Right lobe of liver (tissue), 4 donors: ENCODE data around the gene FGD2.

ENCODE experiments used
- POLR2A ChIP-seq: fragments of 450-650 bp; IDR thresholded peaks from one replicate; pipeline ENCODE4 v1.6.1; 2017; ENCODE audit warnings: antibody characterized with exemption, mild to moderate bottlenecking
- TF ChIP-seq, protein P1 (sequence below), 4 donors: fragments of 200-600 bp in 3 of 4; fragments of 450-650 bp in 1 of 4; IDR thresholded peaks; one replicate each; pipeline versions ENCODE4 v1.5.1 to v1.8.0; 2016 to 2022; ENCODE audit warnings: antibody characterized with exemption in 4 of 4, mild to moderate bottlenecking in 2 of 4
- donor health status: DM: no; HTN: no; CAD: no.
- donor health status: DM: no; HTN: no; CAD: no.
- donor health status: DM: no; HTN: yes; CAD: no.

DNA sequence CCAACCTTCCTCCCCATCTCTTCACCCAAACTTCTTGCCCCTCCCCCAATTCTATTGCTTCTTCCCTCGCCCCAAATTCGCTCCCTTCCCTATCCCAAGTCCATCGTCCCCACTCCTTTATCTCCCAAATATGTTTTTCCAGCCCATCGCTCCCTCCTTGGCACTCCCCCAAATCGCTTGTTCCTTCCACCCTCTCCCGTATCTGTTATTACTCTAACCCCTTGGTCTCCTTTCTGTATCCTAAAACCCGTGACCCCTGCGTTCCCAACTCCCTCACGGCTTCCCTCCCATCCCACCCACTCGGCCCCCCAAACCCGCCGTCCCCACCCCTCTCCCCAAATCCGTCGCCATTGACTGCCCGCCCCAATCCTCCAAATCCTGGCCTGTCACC is 20.0 kb upstream of the FGD2 start:
- TF ChIP-seq, protein P1, sequence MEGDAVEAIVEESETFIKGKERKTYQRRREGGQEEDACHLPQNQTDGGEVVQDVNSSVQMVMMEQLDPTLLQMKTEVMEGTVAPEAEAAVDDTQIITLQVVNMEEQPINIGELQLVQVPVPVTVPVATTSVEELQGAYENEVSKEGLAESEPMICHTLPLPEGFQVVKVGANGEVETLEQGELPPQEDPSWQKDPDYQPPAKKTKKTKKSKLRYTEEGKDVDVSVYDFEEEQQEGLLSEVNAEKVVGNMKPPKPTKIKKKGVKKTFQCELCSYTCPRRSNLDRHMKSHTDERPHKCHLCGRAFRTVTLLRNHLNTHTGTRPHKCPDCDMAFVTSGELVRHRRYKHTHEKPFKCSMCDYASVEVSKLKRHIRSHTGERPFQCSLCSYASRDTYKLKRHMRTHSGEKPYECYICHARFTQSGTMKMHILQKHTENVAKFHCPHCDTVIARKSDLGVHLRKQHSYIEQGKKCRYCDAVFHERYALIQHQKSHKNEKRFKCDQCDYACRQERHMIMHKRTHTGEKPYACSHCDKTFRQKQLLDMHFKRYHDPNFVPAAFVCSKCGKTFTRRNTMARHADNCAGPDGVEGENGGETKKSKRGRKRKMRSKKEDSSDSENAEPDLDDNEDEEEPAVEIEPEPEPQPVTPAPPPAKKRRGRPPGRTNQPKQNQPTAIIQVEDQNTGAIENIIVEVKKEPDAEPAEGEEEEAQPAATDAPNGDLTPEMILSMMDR (IDR thresholded peaks at IDR 0.05): no peak
- no peak for TF ChIP-seq POLR2A
